GM12878 (cell line): ENCODE data around the gene NPAS4. TPM values are rescaled to one million over a fixed set of nuclear protein-coding genes. Genes with fewer than 3 reads are reported as not detected.
"Not testable (repeated sequence)": the region's sequence is repeated elsewhere in the genome, so short reads cannot be mapped to it uniquely, and the experiment has no call there.

Experiments
- ATAC-seq: fragments of 200-7000 bp; cut with Tn5 transposase; 3 replicates; pipeline ENCODE4 v1.9.1; 2020; ENCODE audit warnings: mild to moderate bottlenecking, moderate library complexity
- BruUV-seq: library from RNA; stranded (reverse); fragments of 400-500 nt; replicated peaks from 2 replicates; lab custom pipeline; 2021; lab: Mats Ljungman, UMichigan
- CTCF ChIA-PET: fragments of 300-600 bp; sonication (Branson Sonifier 250); formaldehyde crosslinking; extraction: SDS; loops from one replicate; lab custom pipeline; 2021; ENCODE audit warnings: inconsistent platforms; lab: Yijun Ruan, JAX
- POLR2A ChIA-PET: fragments of 350-600 bp; formaldehyde crosslinking; extraction: SDS; loops from one replicate; lab custom pipeline; 2021; ENCODE audit warnings: inconsistent platforms; lab: Charles Lee
- RAD21 ChIA-PET: fragments of 300-600 bp; sonication (Branson Sonifier 250); formaldehyde crosslinking; loops from one replicate; lab custom pipeline; 2023; ENCODE audit warnings: antibody characterized with exemption; ENCODE audit not compliant: unreplicated experiment; lab: Charles Lee
- SMC1A ChIA-PET: fragments of 300-600 bp; sonication (Branson Sonifier 250); formaldehyde crosslinking; loops from one replicate; lab custom pipeline; 2023; ENCODE audit not compliant: unreplicated experiment, uncharacterized antibody; lab: Charles Lee
- DNase-seq: peaks from one replicate; pipeline ENCODE4 v3.0.0-alpha.2; 2011; ENCODE audit warnings: low read depth, low spot score
- FAIRE-seq: peaks from 3 replicates; lab custom pipeline; 2011; peaks lifted over from hg19 to GRCh38; lab: Jason Lieb, UNC
- H2AFZ ChIP-seq: 2 replicates; pipeline ENCODE4 v1.6.0; 2011; ENCODE audit warnings: low read depth, low read length, control low read depth; ENCODE audit not compliant: control insufficient read depth
- H3K27ac ChIP-seq: 2 replicates; pipeline ENCODE4 v1.5.1; 2011; ENCODE audit warnings: control low read depth; ENCODE audit not compliant: control insufficient read depth, insufficient read depth
- H3K27me3 ChIP-seq, 2 experiments: replicated peaks in 1 of 2; 2 replicates each; pipeline versions ENCODE4 v1.6.0 to v1.6.1; 2011; ENCODE audit warnings: low read length in 1 of 2; ENCODE audit not compliant: control insufficient read depth in 2 of 2, insufficient read depth in 2 of 2
- H3K36me3 ChIP-seq, 2 experiments: 2 replicates each; pipeline ENCODE4 v1.5.1; 2011; ENCODE audit warnings: low read length in 1 of 2; ENCODE audit not compliant: control insufficient read depth in 2 of 2, insufficient read depth in 2 of 2
- H3K4me1 ChIP-seq: 2 replicates; pipeline ENCODE4 v1.6.1; 2011; ENCODE audit warnings: mild to moderate bottlenecking, low read length, moderate library complexity, mixed read lengths; ENCODE audit not compliant: control insufficient read depth, insufficient read depth
- H3K4me2 ChIP-seq: 2 replicates; pipeline ENCODE4 v1.6.0; 2011; ENCODE audit warnings: control low read depth; ENCODE audit not compliant: control insufficient read depth, insufficient read depth
- H3K4me3 ChIP-seq: fragments of 200-600 bp; sonication (generic); 2 replicates; pipeline ENCODE4 v1.5.1; 2016
- H3K79me2 ChIP-seq: 2 replicates; pipeline ENCODE4 v1.6.0; 2011; ENCODE audit warnings: low read length; ENCODE audit not compliant: control insufficient read depth, insufficient read depth
- H3K9ac ChIP-seq: 2 replicates; pipeline ENCODE4 v1.8.0; 2011; ENCODE audit warnings: low read length, control low read depth, mixed read lengths; ENCODE audit not compliant: control insufficient read depth, insufficient read depth
- H3K9me3 ChIP-seq: replicated peaks from 3 replicates; pipeline ENCODE4 v1.5.1; 2011; ENCODE audit warnings: mild to moderate bottlenecking, low read length; ENCODE audit not compliant: control insufficient read depth, insufficient read depth
- H4K20me1 ChIP-seq: 2 replicates; pipeline ENCODE4 v1.6.0; 2011; ENCODE audit not compliant: control insufficient read depth, insufficient read depth
- BHLHE40 ChIP-seq, 2 experiments: fragments of 450-650 bp in 1 of 2; IDR thresholded peaks; 2 replicates each; pipeline ENCODE4 v1.6.1; 2011 to 2017; ENCODE audit warnings: low read depth in 2 of 2, borderline replicate concordance in 1 of 2, improper control_type of control experiment in 1 of 2, low read length in 1 of 2, mild to moderate bottlenecking in 1 of 2
- RELA ChIP-seq: fragments of 450-650 bp; IDR thresholded peaks from 2 replicates; pipeline ENCODE4 v1.8.0; 2014; ENCODE audit warnings: borderline replicate concordance; ENCODE audit not compliant: partially characterized antibody
- WGBS: methylation state at CpG from one replicate; pipeline ENCODE4 v1.1.6; 2016; ENCODE audit warnings: low lambda C conversion rate; ENCODE audit not compliant: insufficient replicate concordance, insufficient coverage; ENCODE audit errors: missing lambda C conversion rate; 5-methylcytosine and 5-hydroxymethylcytosine counted together
- in situ Hi-C: fragments of 300-500 bp; cut with MboI; formaldehyde crosslinking; loops from 9 replicates; pipeline ENCODE4 v1.14.3; 2018; ENCODE audit warnings: mixed read lengths
- intact Hi-C: fragments of 100-400 bp; cut with micrococcal nuclease; formaldehyde crosslinking; loops from one replicate; pipeline ENCODE4 v1.14.2; 2022; ENCODE audit not compliant: unreplicated experiment
- polyA plus RNA-seq, 11 experiments: library from polyadenylated mRNA; depleted of rRNA in 4 of 11; unstranded in 6 of 11; stranded (reverse) in 5 of 11; fragments of >200 nt; fragmentation: Nextera tagmentation in 4 of 11; fragmentation: Illumina TruSeq in 1 of 11; extraction: Ambion mirVana in 4 of 11; extraction: Trizol in 1 of 11; gene quantifications; 1 replicate in 1 of 11; 2 replicates in 10 of 11; pipeline versions ENCODE4 v1.2.1 to v1.2.3, GENCODE V29; 2011 to 2016; ENCODE audit warnings: inconsistent platforms in 2 of 11, missing spikeins in 2 of 11, low read depth in 1 of 11
- total RNA-seq, 4 experiments: library from RNA; depleted of rRNA in 3 of 4; stranded (reverse); fragments of >200 nt in 3 of 4; fragmentation: Illumina TruSeq in 1 of 4; extraction: Trizol in 1 of 4; gene quantifications; 2 replicates each; pipeline versions ENCODE4 v1.2.1 to v1.2.3, GENCODE V29; 2013 to 2021

Gene NPAS4
- total and polyA plus RNA-seq, 10 of the 15 experiments (the other 5 are each of a cell fraction or from before 2014, with no cell fraction given): 0.03 to 0.18 (median 0.06) TPM; not detected in 7

- SMC1A ChIA-PET: interaction anchor here (1.4 to 1.5 kb wide), 2 partner anchors 38 to 238 kb away, joined by 3 to 4 read pairs; no protein-coding TSS in a partner anchor
- H3K4me1 ChIP-seq, H3K36me3 ChIP-seq, H3K79me2 ChIP-seq, H4K20me1 ChIP-seq, H2AFZ ChIP-seq, ATAC-seq, H3K27ac ChIP-seq, intact Hi-C loops, H3K4me2 ChIP-seq, H3K9me3 ChIP-seq, in situ Hi-C loops, H3K27me3 ChIP-seq, POLR2A ChIA-PET, H3K9ac ChIP-seq, H3K4me3 ChIP-seq, BruUV-seq, DNase-seq, FAIRE-seq: not testable (repeated sequence)
- RAD21 ChIA-PET: interaction anchor here (0.6 to 1.4 kb wide), 3 partner anchors 18 to 238 kb away, joined by 4 to 5 read pairs (median 4); no protein-coding TSS in a partner anchor
- 52% methylated on average over 24 of the region's 27 CpGs for WGBS
- CTCF ChIA-PET: interaction anchor here (3.1 to 5.1 kb wide), 5 partner anchors 12 to 238 kb away, joined by 20 to 39 read pairs (median 31); partner anchors contain the start of genes DPP3 and RBM4B
These were observed 20.1 kb downstream of the NPAS4 start for GRCh38 chr11:66440940-66441282.

GRCh38 chr11:66443602-66444001, 22.8 kb downstream of the NPAS4 start:
- in situ Hi-C loops (no loop called here), intact Hi-C loops (no loop called here)
- BruUV-seq: no TSS peak
- CTCF ChIA-PET: no interaction called here
- POLR2A ChIA-PET: no interaction called here
- H3K4me3 ChIP-seq: no peak overlapping the region
- no peak for ATAC-seq
- H3K9me3 ChIP-seq: no peaks in the 10 kb centered on the region; the same call in 2 of the 3 replicates
- no peaks in the 10 kb centered on the region for H3K79me2 ChIP-seq
- no peak overlapping the region for H3K27ac ChIP-seq
- DNase-seq: no peak
- H3K36me3 ChIP-seq: no peaks in the 10 kb centered on the region
- RAD21 ChIA-PET: no interaction called here
- 54% methylated on average over 4 of the region's 4 CpGs for WGBS
- H3K4me1 ChIP-seq: no peaks in the 10 kb centered on the region
- TF ChIP-seq RELA: no peak
- no peak for TF ChIP-seq BHLHE40 (IDR thresholded peaks at IDR 0.05; ENCODE audit: borderline replicate concordance in 1 of 2, low read depth in 2 of 2, low read length in 1 of 2)
- TF ChIP-seq, all 136 proteins: peak for 0
- H3K27me3 ChIP-seq: no peaks in the 10 kb centered on the region; a peak in 1 of 4 replicates
- no peak overlapping the region for H3K4me2 ChIP-seq
- no peak overlapping the region for H3K9ac ChIP-seq
- SMC1A ChIA-PET: no interaction called here
- H2AFZ ChIP-seq: no peak overlapping the region
- no peak for FAIRE-seq
- no peaks in the 10 kb centered on the region for H4K20me1 ChIP-seq
